HL-60 (cell line): Measurements from ENCODE around the gene CAPN13.

Experiments used
- DNase-seq, 2 experiments: peaks; one replicate each; pipeline ENCODE4 v3.0.0-alpha.2; 2010 to 2020; ENCODE audit warnings: low read depth in 1 of 2, low spot score in 1 of 2
- H3K27ac ChIP-seq: fragments of 250-450 bp; sonication (Bioruptor Pico); replicated peaks from 2 replicates; pipeline ENCODE4 v1.5.1; 2020; ENCODE audit warnings: mild to moderate bottlenecking, moderate library complexity
- H3K27me3 ChIP-seq: fragments of 250-450 bp; sonication (Bioruptor Pico); 2 replicates; pipeline ENCODE4 v1.5.1; 2021; ENCODE audit warnings: mild to moderate bottlenecking, moderate library complexity; ENCODE audit not compliant: insufficient read depth, poor library complexity, severe bottlenecking
- H3K4me3 ChIP-seq: replicated peaks from 2 replicates; pipeline ENCODE4 v1.5.1; 2011; ENCODE audit warnings: mild to moderate bottlenecking, control low read depth, low read length; ENCODE audit not compliant: insufficient read depth
- GABPA ChIP-seq: IDR thresholded peaks from 2 replicates; pipeline ENCODE4 v1.6.1; 2012; ENCODE audit warnings: low read depth
- POLR2AphosphoS5 ChIP-seq: IDR thresholded peaks from 2 replicates; pipeline ENCODE4 v1.6.1; 2012; ENCODE audit warnings: low read depth
- SPI1 ChIP-seq: IDR thresholded peaks from 2 replicates; pipeline ENCODE4 v1.6.1; 2012; ENCODE audit warnings: low read depth, mild to moderate bottlenecking, borderline replicate concordance
- TF ChIP-seq, protein P1 (sequence below): IDR thresholded peaks from one replicate; pipeline ENCODE4 v1.5.1; 2011; ENCODE audit warnings: low read length, control low read depth, inconsistent platforms; ENCODE audit not compliant: insufficient read depth
- TF ChIP-seq, protein P2 (sequence below): IDR thresholded peaks from 2 replicates; pipeline ENCODE4 v1.6.1; 2012; ENCODE audit warnings: low read depth; ENCODE audit not compliant: insufficient replicate concordance

The CAPN13 gene

DNA sequence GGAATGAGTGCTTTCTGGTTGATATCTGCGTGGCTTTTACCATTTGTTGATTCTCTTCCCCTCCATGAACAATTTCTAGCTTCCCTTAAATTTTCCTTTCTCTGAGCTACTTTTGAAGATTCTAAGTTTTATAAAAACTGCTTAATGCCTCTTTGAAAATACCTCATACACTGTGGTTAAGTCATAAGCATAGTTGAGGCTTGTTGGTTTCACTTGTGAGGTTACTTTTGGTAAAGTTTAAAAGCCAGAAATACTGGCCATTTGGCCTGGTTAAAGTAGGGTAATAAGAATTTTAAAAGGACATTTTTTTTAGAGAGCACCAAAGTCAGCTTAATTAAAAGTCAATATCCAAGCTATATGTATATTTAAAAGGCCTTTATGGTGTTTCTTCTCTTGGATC lies 21.3 kb upstream of the CAPN13 start:
- Histone ChIP-seq H3K4me3 (no peak overlapping the region), H3K27me3 (no peaks in the 10 kb centered on the region), H3K27ac (no peak overlapping the region)
- TF ChIP-seq, protein P1, sequence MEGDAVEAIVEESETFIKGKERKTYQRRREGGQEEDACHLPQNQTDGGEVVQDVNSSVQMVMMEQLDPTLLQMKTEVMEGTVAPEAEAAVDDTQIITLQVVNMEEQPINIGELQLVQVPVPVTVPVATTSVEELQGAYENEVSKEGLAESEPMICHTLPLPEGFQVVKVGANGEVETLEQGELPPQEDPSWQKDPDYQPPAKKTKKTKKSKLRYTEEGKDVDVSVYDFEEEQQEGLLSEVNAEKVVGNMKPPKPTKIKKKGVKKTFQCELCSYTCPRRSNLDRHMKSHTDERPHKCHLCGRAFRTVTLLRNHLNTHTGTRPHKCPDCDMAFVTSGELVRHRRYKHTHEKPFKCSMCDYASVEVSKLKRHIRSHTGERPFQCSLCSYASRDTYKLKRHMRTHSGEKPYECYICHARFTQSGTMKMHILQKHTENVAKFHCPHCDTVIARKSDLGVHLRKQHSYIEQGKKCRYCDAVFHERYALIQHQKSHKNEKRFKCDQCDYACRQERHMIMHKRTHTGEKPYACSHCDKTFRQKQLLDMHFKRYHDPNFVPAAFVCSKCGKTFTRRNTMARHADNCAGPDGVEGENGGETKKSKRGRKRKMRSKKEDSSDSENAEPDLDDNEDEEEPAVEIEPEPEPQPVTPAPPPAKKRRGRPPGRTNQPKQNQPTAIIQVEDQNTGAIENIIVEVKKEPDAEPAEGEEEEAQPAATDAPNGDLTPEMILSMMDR: no peak
- TF ChIP-seq SPI1: no peak
- TF ChIP-seq GABPA: no peak
- TF ChIP-seq POLR2AphosphoS5: no peak
- TF ChIP-seq, protein P2, sequence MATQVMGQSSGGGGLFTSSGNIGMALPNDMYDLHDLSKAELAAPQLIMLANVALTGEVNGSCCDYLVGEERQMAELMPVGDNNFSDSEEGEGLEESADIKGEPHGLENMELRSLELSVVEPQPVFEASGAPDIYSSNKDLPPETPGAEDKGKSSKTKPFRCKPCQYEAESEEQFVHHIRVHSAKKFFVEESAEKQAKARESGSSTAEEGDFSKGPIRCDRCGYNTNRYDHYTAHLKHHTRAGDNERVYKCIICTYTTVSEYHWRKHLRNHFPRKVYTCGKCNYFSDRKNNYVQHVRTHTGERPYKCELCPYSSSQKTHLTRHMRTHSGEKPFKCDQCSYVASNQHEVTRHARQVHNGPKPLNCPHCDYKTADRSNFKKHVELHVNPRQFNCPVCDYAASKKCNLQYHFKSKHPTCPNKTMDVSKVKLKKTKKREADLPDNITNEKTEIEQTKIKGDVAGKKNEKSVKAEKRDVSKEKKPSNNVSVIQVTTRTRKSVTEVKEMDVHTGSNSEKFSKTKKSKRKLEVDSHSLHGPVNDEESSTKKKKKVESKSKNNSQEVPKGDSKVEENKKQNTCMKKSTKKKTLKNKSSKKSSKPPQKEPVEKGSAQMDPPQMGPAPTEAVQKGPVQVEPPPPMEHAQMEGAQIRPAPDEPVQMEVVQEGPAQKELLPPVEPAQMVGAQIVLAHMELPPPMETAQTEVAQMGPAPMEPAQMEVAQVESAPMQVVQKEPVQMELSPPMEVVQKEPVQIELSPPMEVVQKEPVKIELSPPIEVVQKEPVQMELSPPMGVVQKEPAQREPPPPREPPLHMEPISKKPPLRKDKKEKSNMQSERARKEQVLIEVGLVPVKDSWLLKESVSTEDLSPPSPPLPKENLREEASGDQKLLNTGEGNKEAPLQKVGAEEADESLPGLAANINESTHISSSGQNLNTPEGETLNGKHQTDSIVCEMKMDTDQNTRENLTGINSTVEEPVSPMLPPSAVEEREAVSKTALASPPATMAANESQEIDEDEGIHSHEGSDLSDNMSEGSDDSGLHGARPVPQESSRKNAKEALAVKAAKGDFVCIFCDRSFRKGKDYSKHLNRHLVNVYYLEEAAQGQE: no peak
- DNase-seq: no peak

DNA sequence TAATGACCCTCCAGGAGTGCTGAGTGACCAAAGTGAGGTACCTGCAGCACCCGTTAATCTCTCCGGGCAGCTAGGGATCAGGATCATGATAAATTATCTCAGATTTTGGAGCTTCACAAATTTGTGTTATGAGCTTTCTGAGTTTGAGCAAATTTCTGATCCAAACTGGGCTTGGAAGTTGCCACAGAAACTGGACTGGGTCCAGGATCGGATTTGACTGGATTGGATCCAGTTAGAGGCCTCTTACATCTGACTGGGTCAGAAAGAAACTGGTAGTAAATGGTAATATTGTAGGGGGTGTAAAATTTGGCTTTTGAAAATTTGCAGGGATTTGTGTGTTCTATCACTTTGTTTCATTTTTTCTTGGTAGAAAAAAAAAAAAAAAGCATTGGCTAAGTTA lies 19.7 kb upstream of the CAPN13 start:
- Histone ChIP-seq H3K4me3 (no peak overlapping the region), H3K27ac (no peak overlapping the region), H3K27me3 (no peaks in the 10 kb centered on the region)
- no peak for DNase-seq
- TF ChIP-seq GABPA: no peak
- TF ChIP-seq, protein P1: no peak
- TF ChIP-seq, protein P2: no peak
- no peak for TF ChIP-seq POLR2AphosphoS5
- TF ChIP-seq SPI1: no peak

DNA sequence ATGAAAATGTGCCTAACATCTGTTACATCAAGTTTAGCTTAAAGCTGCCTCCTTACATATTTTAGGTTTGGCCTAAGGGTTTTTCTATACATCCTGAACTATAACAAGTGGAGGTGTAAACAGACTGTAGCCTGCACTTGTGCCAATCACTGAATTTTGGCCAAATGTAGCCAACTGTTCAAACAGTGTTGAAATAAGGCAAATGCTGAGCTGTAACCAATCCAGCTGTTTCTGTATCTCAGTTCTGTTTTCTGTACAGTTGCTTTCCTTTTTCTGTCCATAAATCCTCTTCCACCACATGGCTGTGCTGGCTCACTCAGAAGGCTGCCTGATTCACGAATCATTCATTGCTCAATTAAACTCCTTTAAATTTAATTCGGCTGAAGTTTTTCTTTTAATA lies 19.2 kb upstream of the CAPN13 start:
- TF ChIP-seq POLR2AphosphoS5 (no peak), GABPA (no peak), SPI1 (no peak)
- TF ChIP-seq, protein P1: no peak
- TF ChIP-seq, protein P2: no peak
- H3K27ac ChIP-seq: no peak overlapping the region
- DNase-seq: no peak
- no peaks in the 10 kb centered on the region for H3K27me3 ChIP-seq
- no peak overlapping the region for H3K4me3 ChIP-seq
